Forelimb muscle (tissue), 1 donor: ENCODE measurements around the gene HTR1D. TPM values are rescaled to one million over a fixed set of nuclear protein-coding genes. Genes with fewer than 3 reads are reported as not detected.
"Not testable (repeated sequence)": the region's sequence is repeated elsewhere in the genome, so short reads cannot be mapped to it uniquely, and the experiment has no call there.

Source experiments
- DNase-seq: peaks from one replicate; pipeline ENCODE4 v3.0.0-alpha.2; 2013; ENCODE audit warnings: low read depth
- polyA plus RNA-seq: library from polyadenylated mRNA; unstranded; fragments of 120-200 nt; gene quantifications from one replicate; pipeline ENCODE4 v1.2.1, GENCODE V29; 2013; ENCODE audit not compliant: insufficient read length

The HTR1D gene
- not detected for polyA plus RNA-seq

GRCh38 chr1:23217421-23218115, at the start of gene HTR1D:
Gene HTR1D (minus strand): TSS chr1:23217502. CDS start chr1:23194219, 23,283 bp downstream.
- DNase-seq = no peak

- no peak for DNase-seq
These were observed 46.1 kb upstream of the HTR1D start for GRCh38 chr1:23263380-23263887.

GRCh38 chr1:23258082-23258481, 40.8 kb upstream of the HTR1D start:
- DNase-seq = not testable (repeated sequence)

GRCh38 chr1:23257371-23257770, 40.1 kb upstream of the HTR1D start:
- not testable (repeated sequence) for DNase-seq

GRCh38 chr1:23254584-23254983, 37.3 kb upstream of the HTR1D start:
- no peak for DNase-seq

GRCh38 chr1:23251812-23252211, 34.5 kb upstream of the HTR1D start:
- no peak for DNase-seq

- DNase-seq = peak; percentile 49
These were observed 32.6 kb upstream of the HTR1D start for GRCh38 chr1:23249787-23250454.

GRCh38 chr1:23247276-23247675, 30.0 kb upstream of the HTR1D start:
- no peak for DNase-seq

GRCh38 chr1:23246274-23246673, 29.0 kb upstream of the HTR1D start:
- no peak for DNase-seq

GRCh38 chr1:23244256-23244761, 27.0 kb upstream of the HTR1D start:
- no peak for DNase-seq

- DNase-seq = no peak
These were observed 25.1 kb upstream of the HTR1D start for GRCh38 chr1:23242414-23242813.

GRCh38 chr1:23239638-23240295, 22.5 kb upstream of the HTR1D start:
- no peak for DNase-seq

GRCh38 chr1:23238565-23238964, 21.3 kb upstream of the HTR1D start:
- DNase-seq = no peak

GRCh38 chr1:23237508-23237907, 20.2 kb upstream of the HTR1D start:
- no peak for DNase-seq

- no peak for DNase-seq
These were observed 10.5 kb upstream of the HTR1D start for GRCh38 chr1:23227806-23228205.

- DNase-seq = no peak
These were observed 7.7 kb upstream of the HTR1D start for GRCh38 chr1:23224739-23225648.

GRCh38 chr1:23223963-23224362, 6.7 kb upstream of the HTR1D start:
- not testable (repeated sequence) for DNase-seq

GRCh38 chr1:23223490-23223951, 6.2 kb upstream of the HTR1D start:
- not testable (repeated sequence) for DNase-seq

- DNase-seq = no peak
These were observed 5.4 kb upstream of the HTR1D start for GRCh38 chr1:23222742-23223141.

GRCh38 chr1:23222331-23222730, 5.0 kb upstream of the HTR1D start:
- DNase-seq = no peak

GRCh38 chr1:23221107-23221506, 3.8 kb upstream of the HTR1D start:
- DNase-seq = no peak
